Hepatocyte (in vitro differentiated cells): ENCODE data around the gene KCTD8.

ENCODE experiments used
- CTCF ChIP-seq: fragments of 200-600 bp; sonication (generic); IDR thresholded peaks from 2 replicates; pipeline ENCODE4 v1.5.1; 2016; ENCODE audit warnings: antibody characterized with exemption, mild to moderate bottlenecking; ENCODE audit not compliant: poor library complexity
- EZH2 ChIP-seq: fragments of 200-600 bp; sonication (generic); IDR thresholded peaks from 2 replicates; pipeline ENCODE4 v1.6.1; 2016; ENCODE audit warnings: antibody characterized with exemption, mild to moderate bottlenecking, borderline replicate concordance

GRCh38 chr4:44235897-44236296 is 212.7 kb downstream of the KCTD8 start:
- TF ChIP-seq CTCF (no peak), EZH2 (no peak)
